CD14-positive monocyte (primary cell): ENCODE results near the gene MTR. TPM values are rescaled to one million over a fixed set of nuclear protein-coding genes. Genes with fewer than 3 reads are reported as not detected.
A peak's percentile ranks its signal among the peaks of the same experiment; 100 is the strongest.

ENCODE experiments used
- DNase-seq, 3 donors: peaks; one replicate each; pipeline ENCODE4 v3.0.0-alpha.2; 2011 to 2022
- H2AFZ ChIP-seq: 2 replicates; pipeline ENCODE4 v1.6.0; 2012; ENCODE audit warnings: mild to moderate bottlenecking, low read depth, low read length, inconsistent platforms; ENCODE audit not compliant: insufficient read depth, poor library complexity, severe bottlenecking
- H3K27ac ChIP-seq, 2 donors: 1 replicate in 1 of 2; 2 replicates in 1 of 2; pipeline ENCODE4 v1.5.1; 2012 to 2013; ENCODE audit warnings: low read length in 2 of 2, control low read depth in 1 of 2, inconsistent platforms in 1 of 2, low read depth in 1 of 2, mild to moderate bottlenecking in 1 of 2
- H3K27me3 ChIP-seq, 2 donors: one replicate each; pipeline versions ENCODE4 v1.6.0 to v1.6.1; 2011 to 2013; ENCODE audit warnings: low read length in 2 of 2; ENCODE audit not compliant: control insufficient read depth in 2 of 2, insufficient read depth in 2 of 2
- H3K36me3 ChIP-seq, 2 donors: replicated peaks in 1 of 2; 1 replicate in 1 of 2; 2 replicates in 1 of 2; pipeline versions ENCODE4 v1.5.1 to v1.6.1; 2012 to 2013; ENCODE audit warnings: low read length in 2 of 2, control low read depth in 1 of 2, inconsistent platforms in 1 of 2, mild to moderate bottlenecking in 1 of 2; ENCODE audit not compliant: insufficient read depth in 2 of 2, control insufficient read depth in 1 of 2
- H3K4me1 ChIP-seq, 2 donors: 1 replicate in 1 of 2; 2 replicates in 1 of 2; pipeline versions ENCODE4 v1.5.1 to v1.6.1; 2012 to 2013; ENCODE audit warnings: low read length in 2 of 2, control low read depth in 1 of 2, inconsistent platforms in 1 of 2, mild to moderate bottlenecking in 1 of 2, moderate library complexity in 1 of 2; ENCODE audit not compliant: insufficient read depth in 2 of 2, control insufficient read depth in 1 of 2
- H3K4me2 ChIP-seq: replicated peaks from 2 replicates; pipeline ENCODE3; 2012; ENCODE audit warnings: low read length, moderate library complexity, mild to moderate bottlenecking; ENCODE audit not compliant: poor library complexity, severe bottlenecking; ENCODE audit errors: extremely low read depth
- H3K4me3 ChIP-seq, 3 experiments: fragments of 200-600 bp in 1 of 3; sonication (generic) in 1 of 3; replicated peaks in 1 of 3; 1 replicate in 2 of 3; 2 replicates in 1 of 3; pipeline ENCODE4 v1.5.1; 2011 to 2013; ENCODE audit warnings: low read length in 3 of 3, mild to moderate bottlenecking in 3 of 3, control low read depth in 2 of 3, low read depth in 2 of 3, inconsistent platforms in 1 of 3, moderate library complexity in 1 of 3
- H3K79me2 ChIP-seq: 2 replicates; pipeline ENCODE4 v1.6.0; 2012; ENCODE audit warnings: mild to moderate bottlenecking, control low read depth, inconsistent platforms, low read length, moderate library complexity; ENCODE audit not compliant: insufficient read depth
- H3K9ac ChIP-seq: 2 replicates; pipeline ENCODE4 v1.6.0; 2017; ENCODE audit warnings: low read length, mild to moderate bottlenecking; ENCODE audit not compliant: insufficient read depth, poor library complexity, severe bottlenecking
- H3K9me3 ChIP-seq, 2 donors: replicated peaks in 1 of 2; 1 replicate in 1 of 2; 2 replicates in 1 of 2; pipeline versions ENCODE4 v1.5.1 to v1.6.1; 2012 to 2013; ENCODE audit warnings: low read length in 2 of 2, control low read depth in 1 of 2; ENCODE audit not compliant: control insufficient read depth in 1 of 2, insufficient read depth in 1 of 2
- H4K20me1 ChIP-seq: 2 replicates; pipeline ENCODE4 v1.6.0; 2012; ENCODE audit warnings: mild to moderate bottlenecking, low read length, control low read depth, moderate library complexity; ENCODE audit not compliant: insufficient read depth
- H3K27ac Mint-ChIP-seq, 7 donors: one replicate each; pipeline ENCODE4 v1.8.0; 2020; ENCODE audit warnings: mild to moderate bottlenecking in 7 of 7, mixed read lengths in 7 of 7, moderate library complexity in 6 of 7, inconsistent platforms in 2 of 7
- H3K27me3 Mint-ChIP-seq, 3 donors: one replicate each; pipeline ENCODE4 v1.8.0; 2021 to 2022; ENCODE audit warnings: low read depth in 3 of 3, mild to moderate bottlenecking in 3 of 3, mixed read lengths in 3 of 3, moderate library complexity in 3 of 3, inconsistent platforms in 1 of 3
- H3K36me3 Mint-ChIP-seq, 2 donors: one replicate each; pipeline ENCODE4 v1.8.0; 2020; ENCODE audit warnings: mixed read lengths in 2 of 2, inconsistent platforms in 1 of 2, mild to moderate bottlenecking in 1 of 2
- H3K4me1 Mint-ChIP-seq: one replicate; pipeline ENCODE4 v1.8.0; 2020; ENCODE audit warnings: mild to moderate bottlenecking, mixed read lengths
- H3K4me3 Mint-ChIP-seq, 2 donors: one replicate each; pipeline ENCODE4 v1.8.0; 2020; ENCODE audit warnings: mild to moderate bottlenecking in 2 of 2, mixed read lengths in 2 of 2, moderate library complexity in 1 of 2
- H3K9me3 Mint-ChIP-seq, 7 donors: one replicate each; pipeline ENCODE4 v1.8.0; 2020 to 2022; ENCODE audit warnings: mixed read lengths in 7 of 7, mild to moderate bottlenecking in 6 of 7, moderate library complexity in 6 of 7, inconsistent platforms in 2 of 7
- CTCF ChIP-seq: fragments of 200-600 bp; IDR thresholded peaks from one replicate; pipeline ENCODE4 v1.8.0; 2022; ENCODE audit warnings: antibody characterized with exemption, mild to moderate bottlenecking
- WGBS: methylation state at CpG from one replicate; pipeline ENCODE4 v1.1.5; 2013; ENCODE audit warnings: missing lambda C conversion rate; ENCODE audit not compliant: insufficient coverage; 5-methylcytosine and 5-hydroxymethylcytosine counted together
- intact Hi-C, 2 donors: fragments of 100-400 bp; cut with micrococcal nuclease; formaldehyde crosslinking; loops; one replicate each; pipeline versions ENCODE4 v1.15.0 to v1.15.1; 2023
- polyA plus RNA-seq, 3 donors: library from polyadenylated mRNA; depleted of rRNA in 1 of 3; unstranded in 2 of 3; stranded (reverse) in 1 of 3; fragments of 300-500 nt in 2 of 3; fragments of >200 nt in 1 of 3; fragmentation: Illumina TruSeq in 2 of 3; gene quantifications; 1 replicate in 2 of 3; 2 replicates in 1 of 3; pipeline ENCODE4 v1.2.3, GENCODE V29; 2012 to 2021

MTR gene
- polyA plus RNA-seq, 3 donors, result 3.4 to 5.4 (median 4.7) TPM

GRCh38 chr1:236802264-236802663 lies 7.2 kb downstream of the MTR start:
- H3K4me1 Mint-ChIP-seq, result peaks cover 11% of the 10 kb centered on the region
- peaks cover 0 to 1% of the 10 kb centered on the region in 2 donors for H3K4me1 ChIP-seq
- peaks cover 43% of the 10 kb centered on the region for H3K79me2 ChIP-seq

DNA sequence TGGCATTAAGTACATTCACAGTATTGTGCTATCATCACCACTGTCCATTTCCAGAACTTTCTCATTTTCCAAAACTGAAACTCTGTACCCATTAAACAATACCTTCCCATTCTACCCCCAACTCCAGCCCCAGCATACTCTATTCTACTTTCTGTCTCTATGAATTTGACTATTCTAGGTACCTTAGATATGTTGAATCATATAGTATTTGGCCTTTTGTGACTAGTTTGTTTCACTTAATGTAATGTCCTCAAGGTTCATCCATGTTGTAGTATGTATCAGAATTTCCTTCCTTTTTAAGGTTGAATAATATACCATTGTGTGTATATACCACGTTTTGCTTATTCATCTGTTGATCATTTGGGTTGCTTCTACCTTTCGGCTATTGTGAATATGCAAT lies 11.5 kb downstream of the MTR start:
- DNase-seq, result no peak
- no peak overlapping the region for H3K9ac ChIP-seq
- intact Hi-C loops, result no loop called here
- Mint-ChIP-seq H3K36me3 (peaks cover 54 to 63% of the 10 kb centered on the region in 2 donors), H3K9me3 (no peaks in the 10 kb centered on the region), H3K27ac (peak overlapping the region in 1 of 7 donors; percentile 4), H3K27me3 (no peaks in the 10 kb centered on the region), H3K4me1 (peaks cover 4% of the 10 kb centered on the region), H3K4me3 (no peak overlapping the region)
- H4K20me1 ChIP-seq, result no peaks in the 10 kb centered on the region
- no peak overlapping the region for H3K27ac ChIP-seq
- no peaks in the 10 kb centered on the region for H3K9me3 ChIP-seq
- H3K4me2 ChIP-seq, result no peak overlapping the region
- H3K79me2 ChIP-seq, result peaks cover 1% of the 10 kb centered on the region
- peaks cover 41 to 74% of the 10 kb centered on the region in 2 donors for H3K36me3 ChIP-seq
- WGBS, result no CpG with 5 or more reads among the region's 2 CpGs
- H3K4me3 ChIP-seq, result no peak overlapping the region
- H3K4me1 ChIP-seq, result no peaks in the 10 kb centered on the region
- TF ChIP-seq CTCF, result no peak
- no peak overlapping the region for H2AFZ ChIP-seq
- H3K27me3 ChIP-seq, result no peaks in the 10 kb centered on the region

More at GRCh38 chr1:236802264-236802663, 7.2 kb downstream of the MTR start:
- no peaks in the 10 kb centered on the region for H3K9me3 ChIP-seq
- no peak overlapping the region for H3K4me2 ChIP-seq
- H3K4me3 ChIP-seq, result no peak overlapping the region
- Mint-ChIP-seq H3K27ac (peak overlapping the region in 2 of 7 donors; percentile 0 to 53), H3K27me3 (no peaks in the 10 kb centered on the region), H3K36me3 (peaks cover 21 to 29% of the 10 kb centered on the region in 2 donors), H3K4me3 (no peak overlapping the region), H3K9me3 (no peaks in the 10 kb centered on the region)
- DNase-seq, result no peak
- no peak for TF ChIP-seq CTCF
- no peak overlapping the region for H2AFZ ChIP-seq
- no peak overlapping the region for H3K27ac ChIP-seq
- no peaks in the 10 kb centered on the region for H3K27me3 ChIP-seq
- peaks cover 3% of the 10 kb centered on the region for H4K20me1 ChIP-seq
- 96% methylated on average over 3 of the region's 3 CpGs for WGBS
- peaks cover 10 to 33% of the 10 kb centered on the region in 2 donors for H3K36me3 ChIP-seq
- H3K9ac ChIP-seq, result no peak overlapping the region
- intact Hi-C loops, result no loop called here
